Right lobe of liver (tissue), 6 donors: ENCODE measurements around the gene MUCL3. TPM values are rescaled to one million over a fixed set of nuclear protein-coding genes. Genes with fewer than 3 reads are reported as not detected.

Experiments used
- ATAC-seq, 4 donors: fragments of 200-7000 bp; cut with Tn5 transposase; one replicate each; pipeline ENCODE4 v1.9.1; 2020; ENCODE audit warnings: mild to moderate bottlenecking in 4 of 4, moderate library complexity in 4 of 4
- DNase-seq, 3 donors: peaks; one replicate each; pipeline ENCODE4 v3.0.0-alpha.2; 2020
- H3K27ac ChIP-seq, 3 donors: fragments of 200-600 bp; one replicate each; pipeline ENCODE4 v1.8.0; 2022
- H3K27me3 ChIP-seq, 2 donors: fragments of 200-600 bp; one replicate each; pipeline ENCODE4 v1.8.0; 2022
- H3K36me3 ChIP-seq, 4 donors: fragments of 200-600 bp; sonication (generic) in 1 of 4; one replicate each; pipeline versions ENCODE4 v1.5.1 to v1.8.0; 2017 to 2022; ENCODE audit warnings: control low read depth in 1 of 4
- H3K4me1 ChIP-seq, 4 donors: fragments of 200-600 bp; sonication (generic) in 1 of 4; one replicate each; pipeline versions ENCODE4 v1.5.1 to v1.8.0; 2017 to 2022; ENCODE audit warnings: control low read depth in 1 of 4
- H3K4me3 ChIP-seq, 3 donors: fragments of 200-600 bp; one replicate each; pipeline ENCODE4 v1.8.0; 2022
- H3K9me3 ChIP-seq, 4 donors: fragments of 200-600 bp; sonication (generic) in 1 of 4; one replicate each; pipeline versions ENCODE4 v1.5.1 to v1.8.0; 2017 to 2022; ENCODE audit warnings: control low read depth in 1 of 4
- POLR2A ChIP-seq: fragments of 450-650 bp; IDR thresholded peaks from one replicate; pipeline ENCODE4 v1.6.1; 2017; ENCODE audit warnings: antibody characterized with exemption, mild to moderate bottlenecking
- WGBS: methylation state at CpG from one replicate; pipeline ENCODE4 v1.1.6; 2018; ENCODE audit warnings: low coverage, low lambda C conversion rate; ENCODE audit not compliant: insufficient coverage; ENCODE audit errors: missing lambda C conversion rate; 5-methylcytosine and 5-hydroxymethylcytosine counted together
- intact Hi-C, 2 donors: fragments of 100-400 bp; cut with DNase I; formaldehyde crosslinking; loops; one replicate each; pipeline versions ENCODE4 v1.11.2 to v1.14.1; 2022
- total RNA-seq, 6 experiments: library from RNA; depleted of rRNA in 2 of 6; stranded (reverse); fragments of >200 nt in 2 of 6; fragmentation: NEBNext Ultra II Directional in 3 of 6; extraction: Animal tissue kit (Norgen Biotek cat#: 25700) in 3 of 6; gene quantifications; one replicate each; pipeline versions ENCODE4 v1.1.0 to v1.2.4, GENCODE V29; 2016 to 2023
- TF ChIP-seq, protein P1 (sequence below), 4 donors: fragments of 200-600 bp in 3 of 4; fragments of 450-650 bp in 1 of 4; IDR thresholded peaks; one replicate each; pipeline versions ENCODE4 v1.5.1 to v1.8.0; 2016 to 2022; ENCODE audit warnings: antibody characterized with exemption in 4 of 4, mild to moderate bottlenecking in 2 of 4
- donor health status: DM: no; HTN: yes; CAD: no.
- donor health status: DM: no; HTN: no; CAD: no.
- donor health status: DM: no; HTN: no; CAD: no.
- donor health status: DM: no; HTN: yes; CAD: no.
- donor health status: DM: no; HTN: yes; CAD: no.

MUCL3 gene
- total RNA-seq, 6 experiments from 2014 or later, result not detected

DNA sequence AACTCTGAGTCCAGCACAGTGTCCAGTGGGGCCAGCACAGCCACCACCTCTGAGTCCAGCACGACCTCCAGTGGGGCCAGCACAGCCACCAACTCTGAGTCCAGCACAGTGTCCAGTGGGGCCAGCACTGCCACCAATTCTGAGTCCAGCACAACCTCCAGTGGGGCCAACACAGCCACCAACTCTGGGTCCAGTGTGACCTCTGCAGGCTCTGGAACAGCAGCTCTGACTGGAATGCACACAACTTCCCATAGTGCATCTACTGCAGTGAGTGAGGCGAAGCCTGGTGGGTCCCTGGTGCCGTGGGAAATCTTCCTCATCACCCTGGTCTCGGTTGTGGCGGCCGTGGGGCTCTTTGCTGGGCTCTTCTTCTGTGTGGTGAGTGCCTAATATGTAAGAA, 46.5 kb downstream of the MUCL3 start:
- TF ChIP-seq POLR2A, result no peak
- TF ChIP-seq, protein P1, sequence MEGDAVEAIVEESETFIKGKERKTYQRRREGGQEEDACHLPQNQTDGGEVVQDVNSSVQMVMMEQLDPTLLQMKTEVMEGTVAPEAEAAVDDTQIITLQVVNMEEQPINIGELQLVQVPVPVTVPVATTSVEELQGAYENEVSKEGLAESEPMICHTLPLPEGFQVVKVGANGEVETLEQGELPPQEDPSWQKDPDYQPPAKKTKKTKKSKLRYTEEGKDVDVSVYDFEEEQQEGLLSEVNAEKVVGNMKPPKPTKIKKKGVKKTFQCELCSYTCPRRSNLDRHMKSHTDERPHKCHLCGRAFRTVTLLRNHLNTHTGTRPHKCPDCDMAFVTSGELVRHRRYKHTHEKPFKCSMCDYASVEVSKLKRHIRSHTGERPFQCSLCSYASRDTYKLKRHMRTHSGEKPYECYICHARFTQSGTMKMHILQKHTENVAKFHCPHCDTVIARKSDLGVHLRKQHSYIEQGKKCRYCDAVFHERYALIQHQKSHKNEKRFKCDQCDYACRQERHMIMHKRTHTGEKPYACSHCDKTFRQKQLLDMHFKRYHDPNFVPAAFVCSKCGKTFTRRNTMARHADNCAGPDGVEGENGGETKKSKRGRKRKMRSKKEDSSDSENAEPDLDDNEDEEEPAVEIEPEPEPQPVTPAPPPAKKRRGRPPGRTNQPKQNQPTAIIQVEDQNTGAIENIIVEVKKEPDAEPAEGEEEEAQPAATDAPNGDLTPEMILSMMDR (IDR thresholded peaks at IDR 0.05), result no peak
- 85% methylated on average over 6 of the region's 6 CpGs for WGBS
- no peak for ATAC-seq

DNA sequence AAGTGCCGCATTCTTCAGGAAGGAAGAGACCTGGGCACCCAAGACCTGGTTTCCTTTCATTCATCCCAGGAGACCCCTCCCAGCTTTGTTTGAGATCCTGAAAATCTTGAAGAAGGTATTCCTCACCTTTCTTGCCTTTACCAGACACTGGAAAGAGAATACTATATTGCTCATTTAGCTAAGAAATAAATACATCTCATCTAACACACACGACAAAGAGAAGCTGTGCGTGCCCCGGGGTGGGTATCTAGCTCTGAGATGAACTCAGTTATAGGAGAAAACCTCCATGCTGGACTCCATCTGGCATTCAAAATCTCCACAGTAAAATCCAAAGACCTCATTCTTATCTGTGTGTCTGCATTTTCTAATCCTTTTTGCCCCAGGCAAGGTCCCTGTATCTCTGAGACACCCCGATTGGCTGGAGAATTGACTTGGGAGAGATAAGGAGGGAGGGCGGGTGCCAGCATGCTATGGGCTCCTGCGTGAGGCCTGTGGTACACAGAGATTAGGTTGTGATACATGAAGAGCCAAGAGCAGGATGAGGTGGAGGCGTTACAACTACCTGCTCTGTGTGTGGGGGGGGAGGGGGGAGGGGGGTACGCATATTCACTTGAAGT, 47.5 kb downstream of the MUCL3 start:
- WGBS, result 87% methylated on average over 7 of the region's 9 CpGs
- intact Hi-C loops, result no loop called here
- Histone ChIP-seq H3K27ac (no peak overlapping the region), H3K4me1 (no peaks in the 10 kb centered on the region), H3K36me3 (no peaks in the 10 kb centered on the region), H3K27me3 (no peaks in the 10 kb centered on the region), H3K9me3 (no peaks in the 10 kb centered on the region), H3K4me3 (no peak overlapping the region)
- TF ChIP-seq, protein P1 (IDR thresholded peaks at IDR 0.05), result no peak
- TF ChIP-seq POLR2A, result no peak
- DNase-seq, result no peak
- no peak for ATAC-seq

More for the DNA sequence above, 46.5 kb downstream of the MUCL3 start:
- H3K27ac ChIP-seq, result no peak overlapping the region
- no peak overlapping the region for H3K4me3 ChIP-seq
- no peaks in the 10 kb centered on the region for H3K4me1 ChIP-seq
- no peaks in the 10 kb centered on the region for H3K36me3 ChIP-seq
- intact Hi-C loops, result no loop called here
- H3K27me3 ChIP-seq, result no peaks in the 10 kb centered on the region
- no peak for DNase-seq
- H3K9me3 ChIP-seq, result no peaks in the 10 kb centered on the region

DNA sequence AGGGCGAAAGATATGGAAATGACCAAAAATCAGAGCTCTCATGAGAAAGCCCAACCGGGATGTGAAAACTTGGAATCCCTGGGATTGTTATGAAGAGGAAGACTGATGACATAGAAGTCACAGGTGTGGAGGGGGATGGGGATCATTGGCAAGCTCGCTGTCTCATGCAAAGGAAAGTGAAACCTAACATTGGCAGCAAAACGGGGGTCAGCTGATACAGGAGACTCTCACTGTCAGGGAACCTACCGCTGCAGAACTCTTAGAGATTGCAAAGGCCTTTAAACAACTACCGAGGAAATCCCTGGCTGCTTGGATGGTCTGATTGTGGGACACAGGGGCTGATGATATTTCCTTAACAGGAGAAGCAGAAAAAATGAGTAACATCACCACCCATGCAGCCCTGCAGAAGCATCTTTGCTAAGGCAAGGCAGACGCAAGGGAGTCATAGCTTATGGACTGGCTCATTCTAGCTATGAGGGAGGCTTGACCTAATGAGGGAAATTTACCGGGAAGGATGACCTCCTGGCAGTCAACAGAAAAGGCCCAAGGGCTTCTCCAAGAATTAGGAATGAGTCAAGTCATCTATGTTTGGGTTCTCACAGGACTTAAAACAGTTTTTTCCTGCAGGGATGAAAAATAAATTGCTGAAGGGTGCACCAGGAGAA, 49.8 kb downstream of the MUCL3 start:
- Histone ChIP-seq H3K4me3 (no peak overlapping the region), H3K27ac (no peak overlapping the region), H3K27me3 (no peaks in the 10 kb centered on the region), H3K9me3 (no peaks in the 10 kb centered on the region), H3K36me3 (no peaks in the 10 kb centered on the region), H3K4me1 (no peaks in the 10 kb centered on the region)
- ATAC-seq (peak in 1 of 4 donors; percentile 74), DNase-seq (no peak)
- TF ChIP-seq POLR2A, result no peak
- TF ChIP-seq, protein P1 (IDR thresholded peaks at IDR 0.05), result no peak
- 52% methylated on average over 8 of the region's 8 CpGs for WGBS
- intact Hi-C loops, result no loop called here

DNA sequence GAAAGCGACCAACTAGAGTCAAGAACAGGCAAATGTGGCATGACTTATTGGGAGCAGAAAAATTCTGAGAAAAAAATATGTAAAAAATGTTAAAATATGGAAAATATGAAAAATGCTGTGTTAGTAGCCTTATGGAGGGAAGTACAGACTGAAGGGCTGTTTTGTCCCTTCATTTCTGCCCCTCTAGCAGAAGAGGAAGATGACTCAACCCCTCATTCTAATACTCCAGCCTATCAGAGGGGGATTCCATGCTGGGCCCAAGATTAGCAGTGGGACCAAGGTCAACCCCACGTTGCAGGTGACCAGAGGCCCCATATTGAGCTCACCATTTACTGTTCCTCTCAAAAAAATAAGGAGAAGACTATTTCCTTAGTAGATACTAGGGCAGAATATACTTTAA, 51.1 kb downstream of the MUCL3 start:
- 64% methylated on average over 2 of the region's 2 CpGs for WGBS
- H3K27me3 ChIP-seq, result no peaks in the 10 kb centered on the region
- ATAC-seq (no peak), DNase-seq (no peak)
- no peaks in the 10 kb centered on the region for H3K4me1 ChIP-seq
- H3K9me3 ChIP-seq, result no peaks in the 10 kb centered on the region
- intact Hi-C loops, result no loop called here
- no peaks in the 10 kb centered on the region for H3K36me3 ChIP-seq
- no peak overlapping the region for H3K27ac ChIP-seq
- H3K4me3 ChIP-seq, result no peak overlapping the region
- TF ChIP-seq POLR2A, result no peak
- TF ChIP-seq, protein P1 (IDR thresholded peaks at IDR 0.05), result no peak
